ENCODE results near the gene MCEE. TPM values are rescaled to one million over a fixed set of nuclear protein-coding genes. Genes with fewer than 3 reads are reported as not detected.

Gene MCEE
- total and polyA plus RNA-seq, 2 of the 4 experiments (the other 2 are of a cell fraction), result 11.1 to 15.0 TPM

- intact Hi-C loops (cut with micrococcal nuclease) (no loop called here), dilution Hi-C loops (cut with HindIII; ENCODE audit: low sequenced_read_pairs, unreplicated experiment) (no loop called here), in situ Hi-C loops (cut with MboI; ENCODE audit: low sequenced_read_pairs) (loop anchor here (10.0 kb wide), 1 partner anchor 348 kb away; no protein-coding TSS in a partner anchor)
- Histone ChIP-seq H4K20me1 (ENCODE audit: insufficient read depth, low read length) (no peaks in the 10 kb centered on the region), H2AFZ (replicated peaks; ENCODE audit: low read length, poor library complexity) (peak overlapping the region; percentile 71), H3K79me1 (ENCODE audit: low read depth in 1 of 2, low read length in 2 of 2) (no peaks in the 10 kb centered on the region), H3K23ac (ENCODE audit: low read depth, low read length) (no peak overlapping the region), H2BK5ac (ENCODE audit: low read depth, low read length, poor library complexity, severe bottlenecking) (no peak overlapping the region), H3K9me1 (ENCODE audit: insufficient read depth, low read length) (no peaks in the 10 kb centered on the region), H3K36me3 (ENCODE audit: control insufficient read depth, insufficient read depth, low read length) (no peaks in the 10 kb centered on the region), H4K91ac (ENCODE audit: insufficient read depth, low read depth, low read length) (no peak overlapping the region), H3K9ac (ENCODE audit: low read depth, low read length) (no peak overlapping the region), H4K8ac (ENCODE audit: low read depth in 2 of 2, low read length in 2 of 2) (no peak overlapping the region), H2BK20ac (ENCODE audit: low read depth, low read length) (no peak overlapping the region), H3K56ac (ENCODE audit: extremely low read depth, insufficient read depth, low read length) (no peak overlapping the region), H2BK15ac (ENCODE audit: low read depth, low read length) (no peak overlapping the region), H3K9me3 (ENCODE audit: control insufficient read depth, insufficient read depth, low read length) (no peaks in the 10 kb centered on the region), H3K14ac (replicated peaks; ENCODE audit: low read depth, low read length) (no peak overlapping the region), H2AK9ac (replicated peaks; ENCODE audit: low read depth, low read length, poor library complexity) (no peak overlapping the region), H2BK120ac (ENCODE audit: low read depth, low read length) (no peak overlapping the region), H2AK5ac (ENCODE audit: low read depth, low read length) (no peak overlapping the region), H3K27me3 (ENCODE audit: control insufficient read depth, insufficient read depth, low read length) (peaks cover 8% of the 10 kb centered on the region; the same call in 1 of the 2 replicates), H3K4me3 (ENCODE audit: insufficient read depth, low read depth, low read length) (no peak overlapping the region), H4K5ac (ENCODE audit: low read depth, low read length) (no peak overlapping the region), H3K18ac (ENCODE audit: low read depth, low read length) (no peak overlapping the region), H3K4me2 (ENCODE audit: low read depth, low read length) (peak overlapping the region; percentile 81), H3K27ac (ENCODE audit: insufficient read depth, low read length) (no peak overlapping the region), H3K4me1 (ENCODE audit: control insufficient read depth, insufficient read depth, low read length) (peaks cover 2% of the 10 kb centered on the region; the same call in 1 of the 2 replicates), H3K4ac (ENCODE audit: low read depth, low read length) (no peak overlapping the region)
- TF ChIP-seq MXI1 (IDR thresholded peaks at IDR 0.05; ENCODE audit: borderline replicate concordance, low read depth, low read length) (no peak), USF2 (IDR thresholded peaks at IDR 0.05; ENCODE audit: low read depth, low read length) (no peak), POLR2A (IDR thresholded peaks at IDR 0.05; ENCODE audit: low read depth, low read length) (no peak), RAD21 (IDR thresholded peaks at IDR 0.05; ENCODE audit: low read length) (no peak), MAZ (IDR thresholded peaks at IDR 0.05; ENCODE audit: borderline replicate concordance, low read depth, low read length) (no peak), RCOR1 (IDR thresholded peaks at IDR 0.05; ENCODE audit: insufficient replicate concordance, low read length) (no peak), NFE2L2 (IDR thresholded peaks at IDR 0.05; ENCODE audit: low read depth, low read length) (no peak), CEBPB (IDR thresholded peaks at IDR 0.05; ENCODE audit: low read depth, low read length) (no peak), ELK1 (IDR thresholded peaks at IDR 0.05; ENCODE audit: borderline replicate concordance, low read depth, low read length) (no peak), SMC3 (IDR thresholded peaks at IDR 0.05; ENCODE audit: low read depth, low read length) (no peak), RFX5 (IDR thresholded peaks at IDR 0.05; ENCODE audit: low read depth, low read length) (no peak), MAFK (IDR thresholded peaks at IDR 0.05; ENCODE audit: low read depth, low read length) (no peak), FOS (IDR thresholded peaks at IDR 0.05; ENCODE audit: low read depth, low read length) (no peak), CHD1 (IDR thresholded peaks at IDR 0.05; ENCODE audit: low read depth, low read length) (no peak), BHLHE40 (IDR thresholded peaks at IDR 0.05; ENCODE audit: low read depth, low read length) (no peak), CTCF (conservative IDR thresholded peaks at IDR 0.05; ENCODE audit: low read depth, low read length) (no peak)
- 20% methylated on average over 3 of the region's 6 CpGs; no CpG with 5 or more reads in 1 of the 2 experiments for WGBS, 2 experiments (ENCODE audit: extremely low coverage in 2 of 2, insufficient read length in 1 of 2)
- ATAC-seq (ENCODE audit: low read depth) (peak; percentile 64), DNase-seq (peak; percentile 23)
- CTCF ChIA-PET, result interaction anchor here (0.8 to 1.0 kb wide), 2 partner anchors 23 to 34 kb away, joined by 3 read pairs; no protein-coding TSS in a partner anchor
- POLR2A ChIA-PET (ENCODE audit: unreplicated experiment), result no interaction called here
- BruUV-seq (replicated peaks), result no TSS peak
Measured at GRCh38 chr2:71156573-71156972, 26.5 kb upstream of the MCEE start.

All from IMR-90 (cell line).